Measurements from ENCODE around the gene PHC2.

DNA sequence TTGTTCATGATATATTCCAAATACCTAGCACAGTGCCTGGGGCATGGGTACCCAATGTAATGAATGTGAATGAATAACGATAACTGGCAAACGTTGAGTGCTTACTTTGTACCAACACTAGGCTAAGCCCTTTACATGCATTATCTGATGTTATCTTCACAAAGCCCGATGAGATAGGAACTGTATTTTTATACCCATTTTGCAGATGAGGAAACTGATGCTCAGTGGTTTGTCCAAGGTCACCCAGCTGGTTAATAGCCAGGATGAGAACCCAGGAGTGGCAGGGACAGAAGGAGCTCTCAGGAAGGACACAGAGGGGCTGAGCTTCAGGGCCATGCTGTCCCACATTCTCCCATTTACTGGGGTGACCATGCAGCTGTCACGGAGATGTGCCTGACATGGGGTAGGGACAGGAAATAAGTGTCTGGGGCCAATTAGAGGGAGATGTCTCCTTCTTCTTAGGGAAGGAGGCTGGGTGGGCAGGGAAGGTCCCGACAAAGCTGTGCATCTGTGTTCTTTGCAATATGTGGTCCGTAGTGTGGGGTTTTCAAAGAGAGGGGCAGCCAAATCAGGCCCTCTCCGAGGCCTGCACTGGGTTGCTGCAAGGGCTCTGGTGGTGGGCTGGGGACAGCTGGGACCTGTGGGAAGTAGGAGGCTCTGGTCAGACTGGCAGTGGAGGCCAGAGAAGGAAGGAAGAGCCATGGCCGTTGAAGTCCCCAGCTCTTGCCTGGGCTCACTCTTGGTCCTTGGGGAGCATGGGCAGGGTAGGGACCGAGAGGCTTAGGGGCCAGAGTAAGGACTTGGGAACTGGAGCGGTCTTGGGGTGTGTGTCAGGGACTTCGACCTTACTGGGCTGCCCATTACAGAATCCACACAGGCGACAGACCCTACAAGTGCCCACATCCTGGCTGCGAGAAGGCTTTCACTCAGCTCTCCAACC is 136.6 kb downstream of the PHC2 start:
- no peak for TF ChIP-seq POLR2AphosphoS5 (IDR thresholded peaks at IDR 0.05)
- TF ChIP-seq, protein P1, sequence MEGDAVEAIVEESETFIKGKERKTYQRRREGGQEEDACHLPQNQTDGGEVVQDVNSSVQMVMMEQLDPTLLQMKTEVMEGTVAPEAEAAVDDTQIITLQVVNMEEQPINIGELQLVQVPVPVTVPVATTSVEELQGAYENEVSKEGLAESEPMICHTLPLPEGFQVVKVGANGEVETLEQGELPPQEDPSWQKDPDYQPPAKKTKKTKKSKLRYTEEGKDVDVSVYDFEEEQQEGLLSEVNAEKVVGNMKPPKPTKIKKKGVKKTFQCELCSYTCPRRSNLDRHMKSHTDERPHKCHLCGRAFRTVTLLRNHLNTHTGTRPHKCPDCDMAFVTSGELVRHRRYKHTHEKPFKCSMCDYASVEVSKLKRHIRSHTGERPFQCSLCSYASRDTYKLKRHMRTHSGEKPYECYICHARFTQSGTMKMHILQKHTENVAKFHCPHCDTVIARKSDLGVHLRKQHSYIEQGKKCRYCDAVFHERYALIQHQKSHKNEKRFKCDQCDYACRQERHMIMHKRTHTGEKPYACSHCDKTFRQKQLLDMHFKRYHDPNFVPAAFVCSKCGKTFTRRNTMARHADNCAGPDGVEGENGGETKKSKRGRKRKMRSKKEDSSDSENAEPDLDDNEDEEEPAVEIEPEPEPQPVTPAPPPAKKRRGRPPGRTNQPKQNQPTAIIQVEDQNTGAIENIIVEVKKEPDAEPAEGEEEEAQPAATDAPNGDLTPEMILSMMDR (IDR thresholded peaks at IDR 0.05), result no peak
